Measurements from ENCODE around the gene GATA5.

GATA5 gene

DNA sequence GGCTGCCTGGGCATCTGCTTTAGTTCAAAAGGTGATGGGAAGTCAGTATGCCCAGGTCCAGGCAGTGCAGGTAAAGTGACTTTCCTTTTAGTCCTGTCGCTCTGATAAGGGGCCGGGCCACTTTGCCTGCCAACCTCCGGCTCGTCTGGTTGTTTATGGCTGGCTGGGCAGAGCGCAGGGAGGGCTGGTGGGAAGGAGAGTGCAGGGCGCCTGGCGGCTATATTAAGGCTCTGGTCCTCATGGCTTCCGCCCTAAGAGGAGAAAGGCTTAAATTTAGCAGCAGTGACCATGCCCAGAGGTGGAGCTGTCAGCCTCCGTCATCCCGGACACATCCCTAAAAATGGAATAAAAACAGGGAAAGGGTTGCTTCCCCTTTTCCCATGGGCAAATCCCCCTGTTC lies 14.6 kb downstream of the GATA5 start:
- H3K4me3 ChIP-seq (ENCODE audit: low read depth, low read length), result no peak overlapping the region
- TF ChIP-seq, protein P1, sequence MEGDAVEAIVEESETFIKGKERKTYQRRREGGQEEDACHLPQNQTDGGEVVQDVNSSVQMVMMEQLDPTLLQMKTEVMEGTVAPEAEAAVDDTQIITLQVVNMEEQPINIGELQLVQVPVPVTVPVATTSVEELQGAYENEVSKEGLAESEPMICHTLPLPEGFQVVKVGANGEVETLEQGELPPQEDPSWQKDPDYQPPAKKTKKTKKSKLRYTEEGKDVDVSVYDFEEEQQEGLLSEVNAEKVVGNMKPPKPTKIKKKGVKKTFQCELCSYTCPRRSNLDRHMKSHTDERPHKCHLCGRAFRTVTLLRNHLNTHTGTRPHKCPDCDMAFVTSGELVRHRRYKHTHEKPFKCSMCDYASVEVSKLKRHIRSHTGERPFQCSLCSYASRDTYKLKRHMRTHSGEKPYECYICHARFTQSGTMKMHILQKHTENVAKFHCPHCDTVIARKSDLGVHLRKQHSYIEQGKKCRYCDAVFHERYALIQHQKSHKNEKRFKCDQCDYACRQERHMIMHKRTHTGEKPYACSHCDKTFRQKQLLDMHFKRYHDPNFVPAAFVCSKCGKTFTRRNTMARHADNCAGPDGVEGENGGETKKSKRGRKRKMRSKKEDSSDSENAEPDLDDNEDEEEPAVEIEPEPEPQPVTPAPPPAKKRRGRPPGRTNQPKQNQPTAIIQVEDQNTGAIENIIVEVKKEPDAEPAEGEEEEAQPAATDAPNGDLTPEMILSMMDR (IDR thresholded peaks at IDR 0.05; ENCODE audit: borderline replicate concordance, insufficient read depth, low read depth, low read length), result no peak

GRCh38 chr20:62460678-62461077 lies 15.1 kb downstream of the GATA5 start:
- TF ChIP-seq, protein P1 (IDR thresholded peaks at IDR 0.05; ENCODE audit: borderline replicate concordance, insufficient read depth, low read depth, low read length), result no peak

GRCh38 chr20:62459488-62459887 lies 16.3 kb downstream of the GATA5 start:
- TF ChIP-seq, protein P1 (IDR thresholded peaks at IDR 0.05; ENCODE audit: borderline replicate concordance, insufficient read depth, low read depth, low read length), result no peak
- no peak overlapping the region for H3K4me3 ChIP-seq (ENCODE audit: low read depth, low read length)

More at GRCh38 chr20:62460678-62461077, 15.1 kb downstream of the GATA5 start:
- no peak overlapping the region for H3K4me3 ChIP-seq (ENCODE audit: low read depth, low read length)

DNA sequence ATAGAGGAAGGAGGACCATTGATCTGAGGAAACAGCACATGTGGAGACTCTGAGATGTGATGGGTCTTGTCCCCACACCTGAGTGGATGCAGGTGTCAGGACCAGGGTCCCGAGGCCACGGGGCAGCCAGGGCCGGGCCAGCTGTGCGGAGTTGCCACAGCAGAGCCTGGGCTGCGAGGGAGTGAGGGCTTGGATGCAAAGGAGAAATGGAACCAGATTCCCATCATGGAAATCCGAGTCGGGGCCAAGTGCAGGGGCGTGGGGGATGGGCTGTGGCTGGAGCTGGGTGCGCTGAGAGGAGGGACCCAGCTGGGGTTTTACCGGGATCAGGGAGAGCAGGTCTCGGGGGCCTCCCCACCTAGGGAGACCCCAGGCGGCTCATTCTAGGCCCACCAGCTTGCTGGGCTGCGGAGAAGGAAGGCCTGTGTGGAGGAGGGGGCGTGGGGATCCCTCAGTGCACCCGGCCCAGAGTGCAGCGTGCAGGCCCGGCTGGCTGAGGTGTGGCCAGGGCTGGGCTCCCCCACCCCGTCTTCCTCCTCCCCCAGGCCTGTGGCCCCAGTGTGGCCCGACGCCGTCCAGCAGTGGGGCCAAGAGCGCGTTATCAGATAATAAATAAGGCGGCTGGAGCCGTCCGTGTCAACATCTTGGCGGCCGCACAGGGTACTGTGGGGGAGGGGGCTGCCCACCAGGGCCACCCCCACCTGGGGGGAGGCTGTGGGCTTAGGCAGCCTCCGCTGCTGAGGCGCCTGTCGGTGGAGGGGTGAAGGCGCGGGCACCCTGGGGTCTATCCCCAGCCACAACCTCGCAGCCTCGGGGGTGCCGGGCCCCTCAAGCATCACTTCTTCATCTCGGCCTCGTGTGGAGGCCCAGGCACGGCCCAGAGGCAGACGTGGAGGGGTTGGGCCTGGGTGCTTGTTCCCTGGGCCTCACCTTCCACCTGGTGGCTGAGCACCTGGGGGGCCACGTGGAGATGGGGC lies 17.2 kb downstream of the GATA5 start:
- TF ChIP-seq, protein P1 (IDR thresholded peaks at IDR 0.05; ENCODE audit: borderline replicate concordance, insufficient read depth, low read depth, low read length), result no peak
- H3K4me3 ChIP-seq (ENCODE audit: low read depth, low read length), result no peak overlapping the region

DNA sequence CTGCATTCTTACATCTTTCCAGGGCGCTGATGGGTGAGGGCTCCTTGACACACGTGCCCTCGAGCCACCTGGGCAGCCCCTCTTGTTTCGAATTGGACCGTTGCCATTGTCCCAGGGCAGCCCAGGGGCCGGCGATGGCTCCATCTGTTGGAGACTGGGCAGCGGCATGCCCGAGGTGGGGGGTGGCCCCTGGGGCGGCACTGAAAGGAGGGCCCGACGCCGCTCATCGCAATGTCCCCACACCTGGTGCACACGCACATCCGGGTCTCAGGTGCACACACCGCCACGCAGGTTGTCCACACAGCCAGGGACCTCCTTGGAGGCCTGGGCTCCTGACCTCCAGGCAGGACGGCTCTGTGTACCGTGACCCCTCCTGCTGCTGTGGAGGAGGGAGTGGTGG lies 18.0 kb downstream of the GATA5 start:
- no peak overlapping the region for H3K4me3 ChIP-seq (ENCODE audit: low read depth, low read length)
- TF ChIP-seq, protein P1 (IDR thresholded peaks at IDR 0.05; ENCODE audit: borderline replicate concordance, insufficient read depth, low read depth, low read length), result no peak

DNA sequence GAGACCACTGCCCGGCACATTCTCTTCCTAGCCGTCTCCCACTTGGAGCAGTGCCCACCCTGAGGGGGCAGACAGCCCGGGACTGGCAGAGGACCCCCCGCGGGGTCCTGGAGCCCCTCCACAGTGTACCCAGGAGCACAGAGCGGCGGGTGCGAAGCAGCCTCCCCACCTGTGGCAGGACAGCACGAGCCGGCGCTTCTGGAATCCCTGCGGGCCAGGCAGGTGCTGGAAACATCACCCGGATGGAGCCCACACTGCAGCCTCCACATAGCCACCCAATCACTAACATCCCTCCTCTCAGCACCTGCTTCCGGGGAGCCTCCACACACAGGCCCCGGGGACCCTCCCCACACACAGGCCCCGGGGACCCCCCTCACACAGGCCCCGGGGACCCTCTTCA lies 18.7 kb downstream of the GATA5 start:
- TF ChIP-seq, protein P1 (IDR thresholded peaks at IDR 0.05; ENCODE audit: borderline replicate concordance, insufficient read depth, low read depth, low read length), result no peak
- no peak overlapping the region for H3K4me3 ChIP-seq (ENCODE audit: low read depth, low read length)

GRCh38 chr20:62455929-62456328 lies 19.9 kb downstream of the GATA5 start:
- TF ChIP-seq, protein P1 (IDR thresholded peaks at IDR 0.05; ENCODE audit: borderline replicate concordance, insufficient read depth, low read depth, low read length), result no peak
- no peak overlapping the region for H3K4me3 ChIP-seq (ENCODE audit: low read depth, low read length)

Data from GM12875 (cell line).